ENCODE measurements around the gene ANO10.

DNA sequence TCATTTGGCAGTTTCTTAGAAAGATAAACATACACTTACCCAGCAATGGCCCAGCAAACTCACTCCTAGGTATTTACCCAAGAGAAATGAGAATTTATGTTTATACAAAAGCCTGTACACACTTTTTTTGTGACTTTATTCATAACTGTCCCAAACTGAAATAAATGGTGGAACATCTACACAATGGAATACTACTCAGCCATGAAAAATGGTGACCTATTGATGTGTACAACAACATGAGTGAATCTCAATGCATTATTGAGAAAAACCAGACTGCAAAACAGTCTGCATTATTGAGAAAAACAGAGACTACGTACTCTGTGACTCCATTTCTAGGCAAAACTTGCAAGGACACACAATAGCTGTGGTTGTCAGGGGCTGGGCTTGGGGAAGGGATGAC is 298.3 kb downstream of the ANO10 start:
- TF ChIP-seq, protein P1, sequence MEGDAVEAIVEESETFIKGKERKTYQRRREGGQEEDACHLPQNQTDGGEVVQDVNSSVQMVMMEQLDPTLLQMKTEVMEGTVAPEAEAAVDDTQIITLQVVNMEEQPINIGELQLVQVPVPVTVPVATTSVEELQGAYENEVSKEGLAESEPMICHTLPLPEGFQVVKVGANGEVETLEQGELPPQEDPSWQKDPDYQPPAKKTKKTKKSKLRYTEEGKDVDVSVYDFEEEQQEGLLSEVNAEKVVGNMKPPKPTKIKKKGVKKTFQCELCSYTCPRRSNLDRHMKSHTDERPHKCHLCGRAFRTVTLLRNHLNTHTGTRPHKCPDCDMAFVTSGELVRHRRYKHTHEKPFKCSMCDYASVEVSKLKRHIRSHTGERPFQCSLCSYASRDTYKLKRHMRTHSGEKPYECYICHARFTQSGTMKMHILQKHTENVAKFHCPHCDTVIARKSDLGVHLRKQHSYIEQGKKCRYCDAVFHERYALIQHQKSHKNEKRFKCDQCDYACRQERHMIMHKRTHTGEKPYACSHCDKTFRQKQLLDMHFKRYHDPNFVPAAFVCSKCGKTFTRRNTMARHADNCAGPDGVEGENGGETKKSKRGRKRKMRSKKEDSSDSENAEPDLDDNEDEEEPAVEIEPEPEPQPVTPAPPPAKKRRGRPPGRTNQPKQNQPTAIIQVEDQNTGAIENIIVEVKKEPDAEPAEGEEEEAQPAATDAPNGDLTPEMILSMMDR (IDR thresholded peaks at IDR 0.05), result no peak
- no peak for TF ChIP-seq POLR2AphosphoS5 (IDR thresholded peaks at IDR 0.05; ENCODE audit: low read depth, low read length)

All from Panc1 (cell line).